ENCODE measurements around the gene TEAD4. TPM values are rescaled to one million over a fixed set of nuclear protein-coding genes. Genes with fewer than 3 reads are reported as not detected.

Gene TEAD4
- total and polyA plus RNA-seq, 4 donors = 0.79 to 3.8 (median 2.8) TPM

- Histone ChIP-seq H3K27ac (ENCODE audit: low read depth in 1 of 2, low read length in 2 of 2) (peak overlapping the region in 1 of 2 donors; percentile 50), H3K36me3 (ENCODE audit: control insufficient read depth in 4 of 4, insufficient read depth in 3 of 4, low read depth in 1 of 4, low read length in 3 of 4) (no peaks in the 10 kb centered on the region), H3K27me3 (ENCODE audit: control insufficient read depth in 4 of 4, insufficient read depth in 4 of 4, low read length in 3 of 4) (no peaks in the 10 kb centered on the region), H3K4me3 (ENCODE audit: low read depth in 1 of 3, low read length in 3 of 3) (no peak overlapping the region), H3K9me3 (ENCODE audit: control insufficient read depth in 4 of 4, low read length in 3 of 4) (no peaks in the 10 kb centered on the region), H3K4me1 (ENCODE audit: control insufficient read depth in 4 of 4, insufficient read depth in 4 of 4, low read length in 3 of 4) (no peaks in the 10 kb centered on the region), H3K9ac (ENCODE audit: low read depth in 1 of 2, low read length in 2 of 2) (no peak overlapping the region)
- 75% methylated on average over 13 of the region's 13 CpGs for WGBS
- DNase-seq (ENCODE audit: low spot score) = no peak
- TF ChIP-seq NR2F2 (IDR thresholded peaks at IDR 0.05) (peak; percentile 88), YY1 (IDR thresholded peaks at IDR 0.05) (no peak), RXRA (IDR thresholded peaks at IDR 0.05) (no peak)
Measured at GRCh38 chr12:3020850-3021435, 61.7 kb downstream of the TEAD4 start.

DNA sequence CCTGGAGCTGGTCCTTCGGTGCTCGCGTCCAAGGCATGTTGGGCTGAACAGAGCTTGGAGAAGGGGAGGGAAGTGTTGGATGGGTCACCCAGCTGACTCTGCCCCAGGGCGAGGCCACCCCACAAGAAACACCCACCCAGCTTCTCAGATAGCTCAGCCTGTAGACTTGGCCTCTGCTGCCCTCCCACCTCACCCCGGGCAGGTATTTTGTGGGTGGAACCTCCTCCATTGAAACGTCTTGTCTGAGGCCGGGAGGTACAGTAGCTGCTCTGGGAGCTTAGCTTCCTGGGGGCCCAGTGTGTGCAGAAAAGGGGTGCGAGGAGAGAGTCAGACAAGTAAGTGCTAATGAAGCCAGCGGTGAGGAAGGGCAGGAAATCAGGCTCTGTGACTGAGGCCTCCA is 63.2 kb downstream of the TEAD4 start:
- no peaks in the 10 kb centered on the region for H3K9me3 ChIP-seq (ENCODE audit: control insufficient read depth in 4 of 4, low read length in 3 of 4)
- WGBS = 95% methylated on average over 9 of the region's 9 CpGs
- no peak overlapping the region for H3K27ac ChIP-seq (ENCODE audit: low read depth in 1 of 2, low read length in 2 of 2)
- no peak for DNase-seq (ENCODE audit: low spot score)
- no peak overlapping the region for H3K9ac ChIP-seq (ENCODE audit: low read depth in 1 of 2, low read length in 2 of 2)
- H3K27me3 ChIP-seq (ENCODE audit: control insufficient read depth in 4 of 4, insufficient read depth in 4 of 4, low read length in 3 of 4) = no peaks in the 10 kb centered on the region
- no peaks in the 10 kb centered on the region for H3K36me3 ChIP-seq (ENCODE audit: control insufficient read depth in 4 of 4, insufficient read depth in 3 of 4, low read depth in 1 of 4, low read length in 3 of 4)
- no peak overlapping the region for H3K4me3 ChIP-seq (ENCODE audit: low read depth in 1 of 3, low read length in 3 of 3)
- no peak for TF ChIP-seq YY1 (IDR thresholded peaks at IDR 0.05)
- no peak for TF ChIP-seq MAX (IDR thresholded peaks at IDR 0.05)
- H3K4me1 ChIP-seq (ENCODE audit: control insufficient read depth in 4 of 4, insufficient read depth in 4 of 4, low read length in 3 of 4) = no peaks in the 10 kb centered on the region

- Histone ChIP-seq H3K9ac (ENCODE audit: low read depth in 1 of 2, low read length in 2 of 2) (no peak overlapping the region), H3K27me3 (ENCODE audit: control insufficient read depth in 4 of 4, insufficient read depth in 4 of 4, low read length in 3 of 4) (no peaks in the 10 kb centered on the region), H3K36me3 (ENCODE audit: control insufficient read depth in 4 of 4, insufficient read depth in 3 of 4, low read depth in 1 of 4, low read length in 3 of 4) (no peaks in the 10 kb centered on the region), H3K9me3 (ENCODE audit: control insufficient read depth in 4 of 4, low read length in 3 of 4) (no peaks in the 10 kb centered on the region), H3K27ac (ENCODE audit: low read depth in 1 of 2, low read length in 2 of 2) (no peak overlapping the region), H3K4me1 (ENCODE audit: control insufficient read depth in 4 of 4, insufficient read depth in 4 of 4, low read length in 3 of 4) (no peaks in the 10 kb centered on the region), H3K4me3 (ENCODE audit: low read depth in 1 of 3, low read length in 3 of 3) (no peak overlapping the region)
- TF ChIP-seq SP1 (IDR thresholded peaks at IDR 0.05) = no peak
- TF ChIP-seq, protein P1, sequence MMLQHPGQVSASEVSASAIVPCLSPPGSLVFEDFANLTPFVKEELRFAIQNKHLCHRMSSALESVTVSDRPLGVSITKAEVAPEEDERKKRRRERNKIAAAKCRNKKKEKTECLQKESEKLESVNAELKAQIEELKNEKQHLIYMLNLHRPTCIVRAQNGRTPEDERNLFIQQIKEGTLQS (IDR thresholded peaks at IDR 0.05) = no peak
- no peak for TF ChIP-seq YY1 (IDR thresholded peaks at IDR 0.05)
- TF ChIP-seq FOXA1 (IDR thresholded peaks at IDR 0.05) = no peak
- TF ChIP-seq RAD21 (IDR thresholded peaks at IDR 0.05) = no peak
- no peak for TF ChIP-seq RXRA (IDR thresholded peaks at IDR 0.05)
- TF ChIP-seq HNF4G (IDR thresholded peaks at IDR 0.05) = no peak
- TF ChIP-seq ZBTB33 (IDR thresholded peaks at IDR 0.05) = no peak
- no peak for TF ChIP-seq EGR1 (IDR thresholded peaks at IDR 0.05; ENCODE audit: low read depth in 2 of 2)
- TF ChIP-seq, protein P2, sequence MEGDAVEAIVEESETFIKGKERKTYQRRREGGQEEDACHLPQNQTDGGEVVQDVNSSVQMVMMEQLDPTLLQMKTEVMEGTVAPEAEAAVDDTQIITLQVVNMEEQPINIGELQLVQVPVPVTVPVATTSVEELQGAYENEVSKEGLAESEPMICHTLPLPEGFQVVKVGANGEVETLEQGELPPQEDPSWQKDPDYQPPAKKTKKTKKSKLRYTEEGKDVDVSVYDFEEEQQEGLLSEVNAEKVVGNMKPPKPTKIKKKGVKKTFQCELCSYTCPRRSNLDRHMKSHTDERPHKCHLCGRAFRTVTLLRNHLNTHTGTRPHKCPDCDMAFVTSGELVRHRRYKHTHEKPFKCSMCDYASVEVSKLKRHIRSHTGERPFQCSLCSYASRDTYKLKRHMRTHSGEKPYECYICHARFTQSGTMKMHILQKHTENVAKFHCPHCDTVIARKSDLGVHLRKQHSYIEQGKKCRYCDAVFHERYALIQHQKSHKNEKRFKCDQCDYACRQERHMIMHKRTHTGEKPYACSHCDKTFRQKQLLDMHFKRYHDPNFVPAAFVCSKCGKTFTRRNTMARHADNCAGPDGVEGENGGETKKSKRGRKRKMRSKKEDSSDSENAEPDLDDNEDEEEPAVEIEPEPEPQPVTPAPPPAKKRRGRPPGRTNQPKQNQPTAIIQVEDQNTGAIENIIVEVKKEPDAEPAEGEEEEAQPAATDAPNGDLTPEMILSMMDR (IDR thresholded peaks at IDR 0.05; ENCODE audit: low read depth, low read length, missing input control) = no peak
- WGBS = 75% methylated on average over 8 of the region's 8 CpGs
- DNase-seq (ENCODE audit: low spot score) = no peak
Measured at GRCh38 chr12:3022961-3023360, 63.8 kb downstream of the TEAD4 start.

Measured in liver (tissue), 9 donors.